K562 (cell line): ENCODE measurements around the gene RHBDL3. TPM values are rescaled to one million over a fixed set of nuclear protein-coding genes. Genes with fewer than 3 reads are reported as not detected.

ENCODE experiments used
- ARID1B ChIP-seq: fragments of 450-650 bp; IDR thresholded peaks from 2 replicates; pipeline ENCODE4 v1.6.1; 2016; ENCODE audit warnings: antibody characterized with exemption, mild to moderate bottlenecking, inconsistent platforms
- ELF2 ChIP-seq: fragments of 250-450 bp; sonication (Bioruptor Pico); IDR thresholded peaks from 2 replicates; pipeline ENCODE4 v1.5.0; 2021; ENCODE audit warnings: mild to moderate bottlenecking
- HCFC1 ChIP-seq: IDR thresholded peaks from 2 replicates; pipeline ENCODE4 v1.6.1; 2012; ENCODE audit warnings: low read depth, low read length, improper control_type of control experiment
- HDAC2 ChIP-seq: fragments of 450-650 bp; IDR thresholded peaks from 2 replicates; pipeline ENCODE4 v1.6.1; 2016; ENCODE audit warnings: mild to moderate bottlenecking
- NFRKB ChIP-seq: fragments of 450-650 bp; IDR thresholded peaks from 2 replicates; pipeline ENCODE4 v1.6.1; 2016; ENCODE audit warnings: low read depth
- NRF1 ChIP-seq, 2 experiments: fragments of 450-650 bp; IDR thresholded peaks in 1 of 2; conservative IDR thresholded peaks in 1 of 2; 2 replicates each; pipeline ENCODE4 v1.6.1; 2014; ENCODE audit warnings: mild to moderate bottlenecking in 2 of 2
- POLR2A ChIP-seq: fragments of 450-650 bp; conservative IDR thresholded peaks from 2 replicates; pipeline ENCODE4 v1.6.1; 2016
- RBM15 ChIP-seq: fragments of 200-400 bp; formaldehyde crosslinking; IDR thresholded peaks from 2 replicates; pipeline ENCODE4 v1.6.1; 2018; ENCODE audit warnings: mild to moderate bottlenecking, low read length, moderate library complexity; ENCODE audit not compliant: insufficient read depth
- YY1 ChIP-seq, 3 experiments: IDR thresholded peaks; 2 replicates each; pipeline ENCODE4 v1.6.1; 2011; ENCODE audit warnings: low read length in 2 of 3, mild to moderate bottlenecking in 2 of 3, moderate library complexity in 2 of 3, borderline replicate concordance in 1 of 3, control low read depth in 1 of 3, low read depth in 1 of 3; ENCODE audit not compliant: insufficient read depth in 3 of 3, insufficient replicate concordance in 2 of 3, control insufficient read depth in 1 of 3, insufficient read length in 1 of 3; ENCODE audit errors: extremely low read depth in 1 of 3
- ZNF146 ChIP-seq: IDR thresholded peaks from one replicate; pipeline ENCODE4 v1.6.1; 2018; ENCODE audit warnings: missing compliant biosample characterization; ENCODE audit not compliant: unreplicated experiment
- ZNF79 ChIP-seq: fragments of 250-450 bp; sonication (Bioruptor Pico); IDR thresholded peaks from 2 replicates; pipeline ENCODE4 v1.4.0; 2020; ENCODE audit warnings: low read depth, mild to moderate bottlenecking, moderate library complexity
- polyA plus RNA-seq, 8 experiments: library from polyadenylated mRNA; depleted of rRNA in 4 of 8; stranded (reverse) in 5 of 8; unstranded in 3 of 8; fragments of >200 nt; fragmentation: Nextera tagmentation in 2 of 8; fragmentation: Illumina TruSeq in 1 of 8; extraction: Ambion mirVana in 2 of 8; extraction: Trizol in 1 of 8; gene quantifications; 2 replicates each; pipeline versions ENCODE4 v1.2.1 to v1.2.3, GENCODE V29; 2011 to 2014; ENCODE audit warnings: inconsistent platforms in 1 of 8, missing spikeins in 1 of 8
- total RNA-seq, 7 experiments: library from RNA; depleted of rRNA in 6 of 7; stranded (reverse); fragments of >200 nt in 6 of 7; fragmentation: Illumina TruSeq in 2 of 7; extraction: Trizol in 2 of 7; gene quantifications; 2 replicates each; pipeline versions ENCODE4 v1.2.1 to v1.2.3, GENCODE V29; 2011 to 2021; ENCODE audit warnings: low replicate concordance in 1 of 7
- TF ChIP-seq, protein P1 (sequence below): fragments of 250-450 bp; sonication (Bioruptor Pico); IDR thresholded peaks from 2 replicates; pipeline ENCODE4 v1.4.0; 2020; ENCODE audit warnings: borderline replicate concordance
- TF ChIP-seq, protein P2 (sequence below): fragments of 250-450 bp; sonication (Bioruptor Pico); IDR thresholded peaks from 2 replicates; pipeline ENCODE4 v1.8.0; 2022; ENCODE audit warnings: moderate library complexity, mild to moderate bottlenecking, inconsistent platforms
- TF ChIP-seq, protein P3 (sequence below): fragments of 450-650 bp; IDR thresholded peaks from 2 replicates; pipeline ENCODE4 v1.6.1; 2017; ENCODE audit warnings: antibody characterized with exemption, mild to moderate bottlenecking
- TF ChIP-seq, protein P4 (sequence below): sonication (generic); formaldehyde crosslinking; IDR thresholded peaks from 2 replicates; pipeline ENCODE4 v1.8.0; 2022; ENCODE audit warnings: missing genetic modification reagents, mild to moderate bottlenecking, borderline replicate concordance
- TF ChIP-seq, protein P5 (sequence below): fragments of 450-650 bp; IDR thresholded peaks from 2 replicates; pipeline ENCODE4 v1.6.1; 2018; ENCODE audit warnings: mild to moderate bottlenecking, low read depth; ENCODE audit not compliant: partially characterized antibody

Gene RHBDL3
- total and polyA plus RNA-seq, 9 of the 15 experiments (the other 6 are each of a cell fraction or from before 2014, with no cell fraction given) = 0.06 to 0.31 (median 0.09) TPM; not detected in 4

DNA sequence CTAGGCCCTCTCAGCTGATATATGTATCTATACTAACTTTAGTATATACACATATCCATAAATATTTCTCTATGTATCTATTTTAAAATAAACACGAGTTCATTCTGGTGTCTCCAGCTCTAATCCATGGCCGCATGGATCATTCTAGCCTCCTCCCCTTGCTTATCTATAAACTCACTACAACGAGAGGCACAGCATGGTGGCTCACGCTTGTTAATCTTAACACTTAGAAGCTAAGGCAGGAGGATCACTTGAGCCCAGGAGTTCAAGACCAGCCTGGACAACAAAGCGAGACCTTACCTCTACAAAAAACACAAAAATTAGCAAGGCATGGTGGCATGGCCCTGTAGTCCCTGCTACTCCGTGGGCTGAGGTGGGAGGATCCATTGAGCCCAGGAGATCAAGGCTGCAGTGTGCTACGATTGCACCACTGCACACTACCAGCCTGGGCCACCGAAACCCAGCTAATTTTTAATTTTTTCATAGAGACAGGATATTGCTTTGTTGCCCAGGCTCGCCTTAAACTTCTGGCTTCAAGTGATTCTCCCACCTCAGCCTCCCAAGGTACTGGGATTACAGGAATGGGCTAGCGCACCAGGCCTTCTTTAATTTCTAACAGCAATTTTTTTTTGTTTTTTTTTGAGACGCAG is 80.4 kb downstream of the RHBDL3 start (continued):
- TF ChIP-seq, protein P1, sequence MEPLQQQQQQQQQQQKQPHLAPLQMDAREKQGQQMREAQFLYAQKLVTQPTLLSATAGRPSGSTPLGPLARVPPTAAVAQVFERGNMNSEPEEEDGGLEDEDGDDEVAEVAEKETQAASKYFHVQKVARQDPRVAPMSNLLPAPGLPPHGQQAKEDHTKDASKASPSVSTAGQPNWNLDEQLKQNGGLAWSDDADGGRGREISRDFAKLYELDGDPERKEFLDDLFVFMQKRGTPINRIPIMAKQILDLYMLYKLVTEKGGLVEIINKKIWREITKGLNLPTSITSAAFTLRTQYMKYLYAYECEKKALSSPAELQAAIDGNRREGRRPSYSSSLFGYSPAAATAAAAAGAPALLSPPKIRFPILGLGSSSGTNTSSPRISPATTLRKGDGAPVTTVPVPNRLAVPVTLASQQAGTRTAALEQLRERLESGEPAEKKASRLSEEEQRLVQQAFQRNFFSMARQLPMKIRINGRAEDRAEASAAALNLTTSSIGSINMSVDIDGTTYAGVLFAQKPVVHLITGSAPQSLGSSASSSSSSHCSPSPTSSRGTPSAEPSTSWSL (CRISPR knock-in tag) = no peak
- TF ChIP-seq, protein P2, sequence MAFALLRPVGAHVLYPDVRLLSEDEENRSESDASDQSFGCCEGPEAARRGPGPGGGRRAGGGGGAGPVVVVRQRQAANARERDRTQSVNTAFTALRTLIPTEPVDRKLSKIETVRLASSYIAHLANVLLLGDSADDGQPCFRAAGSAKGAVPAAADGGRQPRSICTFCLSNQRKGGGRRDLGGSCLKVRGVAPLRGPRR = no peak
- TF ChIP-seq NFRKB (0 out of 2 replicates have a peak, but pooled peaks have one; percentile 31), YY1 (IDR thresholded peaks at IDR 0.05; ENCODE audit: borderline replicate concordance in 1 of 3, control insufficient read depth in 1 of 3, extremely low read depth in 1 of 3, insufficient read depth in 3 of 3, insufficient read length in 1 of 3, insufficient replicate concordance in 2 of 3, low read depth in 1 of 3, low read length in 2 of 3) (peak in 1 of 3 experiments; percentile 46), ZNF79 (no peak), ARID1B (peak; percentile 55), ZNF146 (CRISPR knock-in tag) (no peak), NRF1 (conservative IDR thresholded peaks at IDR 0.05 in 1 of 2, IDR thresholded peaks at IDR 0.05 in 1 of 2) (no peak), HCFC1 (no peak), ELF2 (CRISPR knock-in tag) (no peak), POLR2A (peak; percentile 52), HDAC2 (0 out of 2 replicates have a peak, but pooled peaks have one; percentile 31), RBM15 (no peak)
- TF ChIP-seq, protein P3, sequence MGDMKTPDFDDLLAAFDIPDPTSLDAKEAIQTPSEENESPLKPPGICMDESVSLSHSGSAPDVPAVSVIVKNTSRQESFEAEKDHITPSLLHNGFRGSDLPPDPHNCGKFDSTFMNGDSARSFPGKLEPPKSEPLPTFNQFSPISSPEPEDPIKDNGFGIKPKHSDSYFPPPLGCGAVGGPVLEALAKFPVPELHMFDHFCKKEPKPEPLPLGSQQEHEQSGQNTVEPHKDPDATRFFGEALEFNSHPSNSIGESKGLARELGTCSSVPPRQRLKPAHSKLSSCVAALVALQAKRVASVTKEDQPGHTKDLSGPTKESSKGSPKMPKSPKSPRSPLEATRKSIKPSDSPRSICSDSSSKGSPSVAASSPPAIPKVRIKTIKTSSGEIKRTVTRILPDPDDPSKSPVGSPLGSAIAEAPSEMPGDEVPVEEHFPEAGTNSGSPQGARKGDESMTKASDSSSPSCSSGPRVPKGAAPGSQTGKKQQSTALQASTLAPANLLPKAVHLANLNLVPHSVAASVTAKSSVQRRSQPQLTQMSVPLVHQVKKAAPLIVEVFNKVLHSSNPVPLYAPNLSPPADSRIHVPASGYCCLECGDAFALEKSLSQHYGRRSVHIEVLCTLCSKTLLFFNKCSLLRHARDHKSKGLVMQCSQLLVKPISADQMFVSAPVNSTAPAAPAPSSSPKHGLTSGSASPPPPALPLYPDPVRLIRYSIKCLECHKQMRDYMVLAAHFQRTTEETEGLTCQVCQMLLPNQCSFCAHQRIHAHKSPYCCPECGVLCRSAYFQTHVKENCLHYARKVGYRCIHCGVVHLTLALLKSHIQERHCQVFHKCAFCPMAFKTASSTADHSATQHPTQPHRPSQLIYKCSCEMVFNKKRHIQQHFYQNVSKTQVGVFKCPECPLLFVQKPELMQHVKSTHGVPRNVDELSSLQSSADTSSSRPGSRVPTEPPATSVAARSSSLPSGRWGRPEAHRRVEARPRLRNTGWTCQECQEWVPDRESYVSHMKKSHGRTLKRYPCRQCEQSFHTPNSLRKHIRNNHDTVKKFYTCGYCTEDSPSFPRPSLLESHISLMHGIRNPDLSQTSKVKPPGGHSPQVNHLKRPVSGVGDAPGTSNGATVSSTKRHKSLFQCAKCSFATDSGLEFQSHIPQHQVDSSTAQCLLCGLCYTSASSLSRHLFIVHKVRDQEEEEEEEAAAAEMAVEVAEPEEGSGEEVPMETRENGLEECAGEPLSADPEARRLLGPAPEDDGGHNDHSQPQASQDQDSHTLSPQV = peak; percentile 88
- TF ChIP-seq, protein P4, sequence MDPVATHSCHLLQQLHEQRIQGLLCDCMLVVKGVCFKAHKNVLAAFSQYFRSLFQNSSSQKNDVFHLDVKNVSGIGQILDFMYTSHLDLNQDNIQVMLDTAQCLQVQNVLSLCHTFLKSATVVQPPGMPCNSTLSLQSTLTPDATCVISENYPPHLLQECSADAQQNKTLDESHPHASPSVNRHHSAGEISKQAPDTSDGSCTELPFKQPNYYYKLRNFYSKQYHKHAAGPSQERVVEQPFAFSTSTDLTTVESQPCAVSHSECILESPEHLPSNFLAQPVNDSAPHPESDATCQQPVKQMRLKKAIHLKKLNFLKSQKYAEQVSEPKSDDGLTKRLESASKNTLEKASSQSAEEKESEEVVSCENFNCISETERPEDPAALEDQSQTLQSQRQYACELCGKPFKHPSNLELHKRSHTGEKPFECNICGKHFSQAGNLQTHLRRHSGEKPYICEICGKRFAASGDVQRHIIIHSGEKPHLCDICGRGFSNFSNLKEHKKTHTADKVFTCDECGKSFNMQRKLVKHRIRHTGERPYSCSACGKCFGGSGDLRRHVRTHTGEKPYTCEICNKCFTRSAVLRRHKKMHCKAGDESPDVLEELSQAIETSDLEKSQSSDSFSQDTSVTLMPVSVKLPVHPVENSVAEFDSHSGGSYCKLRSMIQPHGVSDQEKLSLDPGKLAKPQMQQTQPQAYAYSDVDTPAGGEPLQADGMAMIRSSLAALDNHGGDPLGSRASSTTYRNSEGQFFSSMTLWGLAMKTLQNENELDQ = no peak
- TF ChIP-seq, protein P5, sequence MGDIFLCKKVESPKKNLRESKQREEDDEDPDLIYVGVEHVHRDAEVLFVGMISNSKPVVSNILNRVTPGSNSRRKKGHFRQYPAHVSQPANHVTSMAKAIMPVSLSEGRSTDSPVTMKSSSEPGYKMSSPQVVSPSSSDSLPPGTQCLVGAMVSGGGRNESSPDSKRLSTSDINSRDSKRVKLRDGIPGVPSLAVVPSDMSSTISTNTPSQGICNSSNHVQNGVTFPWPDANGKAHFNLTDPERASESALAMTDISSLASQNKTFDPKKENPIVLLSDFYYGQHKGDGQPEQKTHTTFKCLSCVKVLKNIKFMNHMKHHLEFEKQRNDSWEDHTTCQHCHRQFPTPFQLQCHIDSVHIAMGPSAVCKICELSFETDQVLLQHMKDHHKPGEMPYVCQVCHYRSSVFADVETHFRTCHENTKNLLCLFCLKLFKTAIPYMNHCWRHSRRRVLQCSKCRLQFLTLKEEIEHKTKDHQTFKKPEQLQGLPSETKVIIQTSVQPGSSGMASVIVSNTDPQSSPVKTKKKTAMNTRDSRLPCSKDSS = no peak
